Neural progenitor cell (in vitro differentiated cells): ENCODE data around the gene XAGE3. TPM values are rescaled to one million over a fixed set of nuclear protein-coding genes. Genes with fewer than 3 reads are reported as not detected.
"Not testable (repeated sequence)": the region's sequence is repeated elsewhere in the genome, so short reads cannot be mapped to it uniquely, and the experiment has no call there.

ENCODE experiments used
- DNase-seq: peaks from one replicate; pipeline ENCODE4 v3.0.0-alpha.2; 2016; ENCODE audit warnings: low spot score
- H2AFZ ChIP-seq: fragments of 200-600 bp; sonication (generic); replicated peaks from 2 replicates; pipeline ENCODE4 v1.6.1; 2016; ENCODE audit warnings: antibody characterized with exemption
- H3F3A ChIP-seq: fragments of 200-600 bp; sonication (generic); 2 replicates; pipeline ENCODE4 v1.6.1; 2016; ENCODE audit warnings: antibody characterized with exemption, low read depth
- H3K27ac ChIP-seq: fragments of 200-600 bp; sonication (generic); 2 replicates; pipeline ENCODE4 v1.5.1; 2016; ENCODE audit warnings: mild to moderate bottlenecking
- H3K27me3 ChIP-seq: fragments of 200-600 bp; sonication (generic); 2 replicates; pipeline ENCODE4 v1.6.1; 2016; ENCODE audit warnings: mild to moderate bottlenecking, moderate library complexity
- H3K36me3 ChIP-seq: fragments of 200-600 bp; sonication (generic); 2 replicates; pipeline ENCODE4 v1.5.1; 2016
- H3K4me1 ChIP-seq: fragments of 200-600 bp; sonication (generic); 2 replicates; pipeline ENCODE4 v1.6.1; 2016; ENCODE audit warnings: mixed run types
- H3K4me2 ChIP-seq: fragments of 200-600 bp; sonication (generic); 2 replicates; pipeline ENCODE4 v1.6.1; 2016
- H3K4me3 ChIP-seq: fragments of 200-600 bp; sonication (generic); 2 replicates; pipeline ENCODE4 v1.5.1; 2016
- H3K79me2 ChIP-seq: fragments of 200-600 bp; sonication (generic); 2 replicates; pipeline ENCODE4 v1.6.1; 2016; ENCODE audit warnings: low read depth
- H3K9ac ChIP-seq: fragments of 200-600 bp; sonication (generic); 2 replicates; pipeline ENCODE4 v1.6.1; 2016
- H3K9me3 ChIP-seq: fragments of 200-600 bp; sonication (generic); 2 replicates; pipeline ENCODE4 v1.5.1; 2016; ENCODE audit warnings: low read depth
- H4K20me1 ChIP-seq: fragments of 200-600 bp; sonication (generic); 2 replicates; pipeline ENCODE4 v1.6.1; 2016; ENCODE audit warnings: low read depth
- H3K27ac Mint-ChIP-seq: 3 replicates; pipeline ENCODE4 v1.8.0; 2021; ENCODE audit warnings: mixed read lengths
- H3K27me3 Mint-ChIP-seq: 2 replicates; pipeline ENCODE4 v1.8.0; 2022; ENCODE audit warnings: low read depth, mild to moderate bottlenecking, inconsistent platforms, moderate library complexity, mixed read lengths; ENCODE audit not compliant: insufficient read depth
- H3K36me3 Mint-ChIP-seq: 3 replicates; pipeline ENCODE4 v1.8.0; 2021; ENCODE audit warnings: mixed read lengths
- H3K4me1 Mint-ChIP-seq: 3 replicates; pipeline ENCODE4 v1.8.0; 2021; ENCODE audit warnings: mixed read lengths
- H3K4me3 Mint-ChIP-seq: 3 replicates; pipeline ENCODE4 v1.8.0; 2021; ENCODE audit warnings: mild to moderate bottlenecking, moderate library complexity, mixed read lengths
- H3K9me3 Mint-ChIP-seq: 3 replicates; pipeline ENCODE4 v1.8.0; 2020; ENCODE audit warnings: mixed read lengths
- total RNA-seq: library from RNA; depleted of rRNA; stranded (reverse); fragments of >200 nt; gene quantifications from 2 replicates; pipeline ENCODE4 v1.2.3, GENCODE V29; 2015; ENCODE audit warnings: low replicate concordance

Gene XAGE3
- total RNA-seq, 1 donor from 2014 or later = not detected

GRCh38 chrX:52905531-52905930 lies 37.6 kb upstream of the XAGE3 start:
- not testable (repeated sequence) for H3K36me3 Mint-ChIP-seq, H3K27ac Mint-ChIP-seq, H3K27me3 Mint-ChIP-seq, H3K36me3 ChIP-seq, DNase-seq, H3K4me1 ChIP-seq, H3K9me3 Mint-ChIP-seq, H3K9me3 ChIP-seq, H3K4me2 ChIP-seq, H3K27me3 ChIP-seq, H3K79me2 ChIP-seq, H3K9ac ChIP-seq, H3F3A ChIP-seq, H3K4me3 Mint-ChIP-seq, H3K4me1 Mint-ChIP-seq, H2AFZ ChIP-seq, H4K20me1 ChIP-seq, H3K4me3 ChIP-seq, H3K27ac ChIP-seq

- H3K4me2 ChIP-seq, H3K9me3 Mint-ChIP-seq, H3K9ac ChIP-seq, H3K27ac ChIP-seq, H3K4me1 Mint-ChIP-seq, H3K27ac Mint-ChIP-seq, H3K79me2 ChIP-seq, DNase-seq, H3K4me3 Mint-ChIP-seq, H3K9me3 ChIP-seq, H3K27me3 ChIP-seq, H3K36me3 Mint-ChIP-seq, H4K20me1 ChIP-seq, H3K4me1 ChIP-seq, H3F3A ChIP-seq, H3K36me3 ChIP-seq, H2AFZ ChIP-seq, H3K27me3 Mint-ChIP-seq, H3K4me3 ChIP-seq: not testable (repeated sequence)
Observed at GRCh38 chrX:52896855-52897709, 29.2 kb upstream of the XAGE3 start, which contains the start of gene FAM156B. Gene FAM156B, plus strand, starts transcription at chrX:52897330. Its CDS starts 9,896 bp downstream, at chrX:52907226.

GRCh38 chrX:52896438-52896837 lies 28.6 kb upstream of the XAGE3 start:
- not testable (repeated sequence) for H3K4me1 ChIP-seq, H3K27ac Mint-ChIP-seq, H3K4me3 ChIP-seq, H3K9ac ChIP-seq, H3K36me3 Mint-ChIP-seq, H3K9me3 ChIP-seq, H3K79me2 ChIP-seq, H3K27me3 Mint-ChIP-seq, H2AFZ ChIP-seq, H4K20me1 ChIP-seq, H3K4me3 Mint-ChIP-seq, H3K27ac ChIP-seq, H3K36me3 ChIP-seq, H3K27me3 ChIP-seq, H3F3A ChIP-seq, DNase-seq, H3K4me2 ChIP-seq, H3K4me1 Mint-ChIP-seq, H3K9me3 Mint-ChIP-seq

DNA sequence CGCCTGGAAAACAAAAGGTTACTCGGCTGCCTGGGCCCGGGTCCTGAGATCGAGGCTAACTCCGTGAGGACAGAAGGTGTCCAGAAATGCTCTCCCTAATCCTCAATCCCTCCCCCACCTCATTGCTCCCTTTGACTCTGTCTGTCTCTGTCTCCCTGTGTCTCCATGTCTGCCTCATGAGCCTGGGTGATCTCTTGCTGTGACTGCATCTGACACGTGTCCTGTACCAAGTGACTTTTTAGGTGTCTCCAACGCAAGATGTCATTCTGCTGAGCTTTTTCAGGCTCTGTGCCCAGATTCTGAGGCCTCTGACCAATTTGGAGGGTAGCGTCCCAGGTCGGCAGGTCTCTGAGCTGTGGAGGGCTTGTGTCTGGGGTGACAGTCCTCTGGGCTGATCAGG lies 20.2 kb upstream of the XAGE3 start:
- not testable (repeated sequence) for H3K9me3 Mint-ChIP-seq, H2AFZ ChIP-seq, H4K20me1 ChIP-seq, H3K9me3 ChIP-seq, H3K9ac ChIP-seq, H3K4me1 ChIP-seq, H3F3A ChIP-seq, H3K36me3 Mint-ChIP-seq, H3K27ac Mint-ChIP-seq, H3K36me3 ChIP-seq, H3K4me1 Mint-ChIP-seq, H3K4me3 ChIP-seq, H3K27ac ChIP-seq, H3K27me3 ChIP-seq, H3K4me2 ChIP-seq, H3K79me2 ChIP-seq, H3K4me3 Mint-ChIP-seq, DNase-seq, H3K27me3 Mint-ChIP-seq

DNA sequence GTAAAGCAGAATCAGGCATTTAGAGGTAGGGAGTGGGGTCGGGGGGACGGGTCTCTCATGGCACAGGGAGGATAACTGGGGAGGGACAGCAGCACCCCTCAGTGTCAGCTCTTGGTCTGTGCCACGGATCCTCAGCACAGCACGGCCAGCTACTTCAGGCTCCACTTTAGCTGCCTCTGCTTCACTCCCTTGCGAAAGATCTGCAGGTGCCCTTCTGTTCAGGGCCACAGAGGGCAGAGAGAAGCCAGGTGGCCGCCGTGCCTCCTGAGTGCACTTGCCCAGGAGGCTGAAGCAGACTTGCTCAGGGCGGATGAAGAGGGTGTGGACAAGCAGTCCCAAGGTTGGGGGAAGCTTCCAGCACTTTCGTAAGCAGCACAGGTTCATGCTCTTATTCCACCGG lies 19.6 kb upstream of the XAGE3 start:
- H2AFZ ChIP-seq, H3K4me1 Mint-ChIP-seq, H3K9me3 Mint-ChIP-seq, H4K20me1 ChIP-seq, H3K27ac Mint-ChIP-seq, H3K27ac ChIP-seq, H3K36me3 ChIP-seq, H3K36me3 Mint-ChIP-seq, H3K4me2 ChIP-seq, H3K4me3 Mint-ChIP-seq, H3K27me3 Mint-ChIP-seq, H3K4me3 ChIP-seq, H3K27me3 ChIP-seq, DNase-seq, H3K9me3 ChIP-seq, H3K9ac ChIP-seq, H3K79me2 ChIP-seq, H3F3A ChIP-seq, H3K4me1 ChIP-seq: not testable (repeated sequence)

GRCh38 chrX:52876386-52876785 lies 8.5 kb upstream of the XAGE3 start:
- H3K36me3 Mint-ChIP-seq, H3K27ac Mint-ChIP-seq, H3K9me3 Mint-ChIP-seq, H3K4me2 ChIP-seq, H3K36me3 ChIP-seq, H4K20me1 ChIP-seq, H3F3A ChIP-seq, H3K9ac ChIP-seq, H3K9me3 ChIP-seq, H3K4me1 ChIP-seq, H3K27me3 Mint-ChIP-seq, H2AFZ ChIP-seq, H3K79me2 ChIP-seq, H3K27ac ChIP-seq, DNase-seq, H3K27me3 ChIP-seq, H3K4me3 ChIP-seq, H3K4me1 Mint-ChIP-seq, H3K4me3 Mint-ChIP-seq: not testable (repeated sequence)

GRCh38 chrX:52875436-52875835 lies 7.6 kb upstream of the XAGE3 start:
- not testable (repeated sequence) for H3K27ac ChIP-seq, H3K27me3 Mint-ChIP-seq, H3K9me3 Mint-ChIP-seq, H3K27ac Mint-ChIP-seq, H4K20me1 ChIP-seq, H3K4me3 ChIP-seq, H3K27me3 ChIP-seq, H3F3A ChIP-seq, H3K4me1 Mint-ChIP-seq, H3K9me3 ChIP-seq, H3K36me3 Mint-ChIP-seq, H3K36me3 ChIP-seq, H3K79me2 ChIP-seq, DNase-seq, H3K9ac ChIP-seq, H3K4me1 ChIP-seq, H2AFZ ChIP-seq, H3K4me2 ChIP-seq, H3K4me3 Mint-ChIP-seq
